SK-N-SH (cell line): ENCODE results near the gene ABHD16A. TPM values are rescaled to one million over a fixed set of nuclear protein-coding genes. Genes with fewer than 3 reads are reported as not detected.

ENCODE experiments used
- CTCF ChIA-PET: fragments of 300-600, 350-600 bp; formaldehyde crosslinking; extraction: SDS; loops from one replicate; lab custom pipeline; 2021; lab: Yijun Ruan, JAX
- POLR2A ChIA-PET: fragments of 350-600 bp; sonication (Branson Sonifier 250); formaldehyde crosslinking; extraction: SDS; loops from one replicate; lab custom pipeline; 2020; ENCODE audit warnings: antibody characterized with exemption, inconsistent platforms; lab: Yijun Ruan, JAX
- DNase-seq: peaks from one replicate; pipeline ENCODE4 v3.0.0; 2012
- H2AFZ ChIP-seq: fragments of 200-600 bp; sonication (generic); 2 replicates; pipeline ENCODE4 v1.8.1; 2016; ENCODE audit warnings: antibody characterized with exemption, mild to moderate bottlenecking, low read depth
- H3F3A ChIP-seq: fragments of 200-600 bp; sonication (generic); replicated peaks from 2 replicates; pipeline ENCODE3; 2016; ENCODE audit warnings: antibody characterized with exemption, mild to moderate bottlenecking; ENCODE audit not compliant: insufficient read depth
- H3K27ac ChIP-seq, 2 experiments: fragments of 200-500 bp in 1 of 2; fragments of 200-600 bp in 1 of 2; sonication (Bioruptor generic) in 1 of 2; sonication (generic), shearing (Covaris generic) in 1 of 2; 2 replicates each; pipeline versions ENCODE4 v1.5.1 to v1.6.1; 2014 to 2016; ENCODE audit warnings: low read depth in 2 of 2, inconsistent platforms in 1 of 2, low read length in 1 of 2, mild to moderate bottlenecking in 1 of 2, mixed read lengths in 1 of 2
- H3K27me3 ChIP-seq: fragments of 200-600 bp; sonication (generic), shearing (Covaris generic); 2 replicates; pipeline ENCODE4 v1.6.1; 2016; ENCODE audit warnings: mixed run types; ENCODE audit not compliant: insufficient read depth
- H3K36me3 ChIP-seq, 2 experiments: fragments of 200-500 bp in 1 of 2; fragments of 200-600 bp in 1 of 2; sonication (Bioruptor generic) in 1 of 2; sonication (generic) in 1 of 2; replicated peaks in 1 of 2; 2 replicates each; pipeline versions ENCODE3 to v1.5.1; 2014 to 2016; ENCODE audit warnings: low read length in 1 of 2, mild to moderate bottlenecking in 1 of 2; ENCODE audit not compliant: insufficient read depth in 2 of 2, control insufficient read depth in 1 of 2
- H3K4me1 ChIP-seq, 2 experiments: fragments of 200-500 bp in 1 of 2; fragments of 200-600 bp in 1 of 2; sonication (Bioruptor generic) in 1 of 2; sonication (generic), shearing (Covaris generic) in 1 of 2; 2 replicates each; pipeline versions ENCODE4 v1.5.1 to v1.6.1; 2014 to 2016; ENCODE audit warnings: low read depth in 1 of 2, low read length in 1 of 2, mixed run types in 1 of 2; ENCODE audit not compliant: insufficient read depth in 2 of 2, control insufficient read depth in 1 of 2
- H3K4me2 ChIP-seq: fragments of 200-600 bp; sonication (generic), shearing (Covaris generic); 2 replicates; pipeline ENCODE4 v1.6.1; 2017; ENCODE audit warnings: mixed run types
- H3K4me3 ChIP-seq, 2 experiments: fragments of 200-500 bp in 1 of 2; fragments of 200-600 bp in 1 of 2; sonication (Bioruptor generic) in 1 of 2; sonication (generic), shearing (Covaris generic) in 1 of 2; 2 replicates each; pipeline versions ENCODE4 v1.5.1 to v1.8.1; 2014 to 2016; ENCODE audit warnings: low read depth in 2 of 2, inconsistent platforms in 1 of 2, low read length in 1 of 2, mild to moderate bottlenecking in 1 of 2, mixed read lengths in 1 of 2, moderate library complexity in 1 of 2
- H3K79me2 ChIP-seq: fragments of 200-600 bp; sonication (generic); 2 replicates; pipeline ENCODE4 v1.8.1; 2017; ENCODE audit warnings: mild to moderate bottlenecking; ENCODE audit not compliant: insufficient read depth
- H3K9ac ChIP-seq: fragments of 200-600 bp; sonication (generic); 2 replicates; pipeline ENCODE4 v1.6.1; 2017; ENCODE audit warnings: mixed run types
- H3K9me2 ChIP-seq: fragments of 200-600 bp; sonication (generic); 2 replicates; pipeline ENCODE4 v1.6.1; 2017; ENCODE audit warnings: mixed run types
- H3K9me3 ChIP-seq: fragments of 200-600 bp; sonication (generic); 2 replicates; pipeline ENCODE4 v1.6.1; 2017; ENCODE audit warnings: mixed run types, mild to moderate bottlenecking, moderate library complexity
- H4K20me1 ChIP-seq: fragments of 200-600 bp; sonication (generic); 2 replicates; pipeline ENCODE4 v1.6.1; 2017; ENCODE audit warnings: mild to moderate bottlenecking, mixed run types; ENCODE audit not compliant: insufficient read depth
- GATA2 ChIP-seq: sonication (generic); formaldehyde crosslinking; IDR thresholded peaks from 2 replicates; pipeline ENCODE4 v1.5.0; 2020; ENCODE audit warnings: mild to moderate bottlenecking, missing genetic modification reagents
- JUND ChIP-seq: IDR thresholded peaks from 2 replicates; pipeline ENCODE4 v1.4.0; 2012
- MEF2A ChIP-seq: IDR thresholded peaks from 2 replicates; pipeline ENCODE4 v1.4.0; 2012; ENCODE audit warnings: low read depth, borderline replicate concordance
- SIN3A ChIP-seq: IDR thresholded peaks from 2 replicates; pipeline ENCODE4 v1.6.1; 2012; ENCODE audit warnings: low read depth, mild to moderate bottlenecking, low read length, moderate library complexity, borderline replicate concordance
- SMC3 ChIP-seq: IDR thresholded peaks from 2 replicates; pipeline ENCODE4 v1.6.1; 2012; ENCODE audit warnings: low read depth, low read length, improper control_type of control experiment
- TEAD4 ChIP-seq: IDR thresholded peaks from 2 replicates; pipeline ENCODE4 v1.4.0; 2012; ENCODE audit warnings: mild to moderate bottlenecking, borderline replicate concordance; ENCODE audit not compliant: insufficient read depth
- WGBS: methylation state at CpG from one replicate; pipeline ENCODE4 v1.1.6; 2017; ENCODE audit warnings: low lambda C conversion rate; 5-methylcytosine and 5-hydroxymethylcytosine counted together
- polyA plus RNA-seq, 3 experiments: library from polyadenylated mRNA; depleted of rRNA; stranded (reverse); fragments of >200 nt; gene quantifications; 2 replicates each; pipeline ENCODE4 v1.2.3, GENCODE V29; 2012
- TF ChIP-seq, protein P1 (sequence below): fragments of 150-350 bp; IDR thresholded peaks from 2 replicates; pipeline ENCODE4 v1.6.1; 2016; ENCODE audit warnings: mild to moderate bottlenecking, low read depth, low read length
- TF ChIP-seq, protein P2 (sequence below): fragments of 200-600 bp; sonication (generic); IDR thresholded peaks from 2 replicates; pipeline ENCODE4 v1.6.1; 2017; ENCODE audit warnings: antibody characterized with exemption, mild to moderate bottlenecking, moderate library complexity

Gene ABHD16A
- polyA plus RNA-seq, 1 of the 3 experiments (the other 2 are of a cell fraction), result 49.3 TPM

DNA sequence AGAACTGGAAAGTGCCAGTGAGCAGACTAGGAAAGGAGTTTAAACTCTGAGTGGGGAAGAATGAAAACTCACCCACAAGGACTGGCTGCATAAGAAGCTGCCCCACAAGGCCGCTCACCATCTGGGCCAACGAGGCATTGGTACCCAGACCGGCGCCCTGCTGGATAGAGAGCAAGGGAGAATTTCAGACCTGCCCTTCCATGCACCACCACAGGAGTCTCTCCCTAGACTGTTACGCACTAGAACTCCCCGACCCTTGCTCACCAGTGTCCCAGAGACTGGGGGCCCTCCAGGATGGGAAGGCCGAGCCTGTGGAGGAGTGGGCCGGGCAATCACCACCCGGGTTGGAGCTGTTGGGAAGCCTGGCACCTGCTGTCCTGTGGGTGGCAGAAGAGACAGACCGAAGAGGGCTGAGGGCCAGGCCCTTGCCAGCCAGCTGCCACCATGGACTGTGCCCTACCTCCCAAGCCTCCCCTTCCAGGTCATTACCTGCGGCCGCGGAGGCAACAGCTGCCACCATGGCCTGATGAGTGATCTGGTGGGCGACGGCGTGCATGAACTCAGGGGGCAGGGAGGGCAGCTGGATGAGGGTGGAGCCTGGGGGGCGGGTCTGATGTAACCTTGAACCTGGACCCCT, 59.2 kb downstream of the ABHD16A start:
- POLR2A ChIA-PET, result interaction anchor here (1.1 to 2.2 kb wide), 2 partner anchors 8 to 10 kb away, joined by 3 to 11 read pairs; no protein-coding TSS in a partner anchor
- H3K4me3 ChIP-seq, result no peak overlapping the region

DNA sequence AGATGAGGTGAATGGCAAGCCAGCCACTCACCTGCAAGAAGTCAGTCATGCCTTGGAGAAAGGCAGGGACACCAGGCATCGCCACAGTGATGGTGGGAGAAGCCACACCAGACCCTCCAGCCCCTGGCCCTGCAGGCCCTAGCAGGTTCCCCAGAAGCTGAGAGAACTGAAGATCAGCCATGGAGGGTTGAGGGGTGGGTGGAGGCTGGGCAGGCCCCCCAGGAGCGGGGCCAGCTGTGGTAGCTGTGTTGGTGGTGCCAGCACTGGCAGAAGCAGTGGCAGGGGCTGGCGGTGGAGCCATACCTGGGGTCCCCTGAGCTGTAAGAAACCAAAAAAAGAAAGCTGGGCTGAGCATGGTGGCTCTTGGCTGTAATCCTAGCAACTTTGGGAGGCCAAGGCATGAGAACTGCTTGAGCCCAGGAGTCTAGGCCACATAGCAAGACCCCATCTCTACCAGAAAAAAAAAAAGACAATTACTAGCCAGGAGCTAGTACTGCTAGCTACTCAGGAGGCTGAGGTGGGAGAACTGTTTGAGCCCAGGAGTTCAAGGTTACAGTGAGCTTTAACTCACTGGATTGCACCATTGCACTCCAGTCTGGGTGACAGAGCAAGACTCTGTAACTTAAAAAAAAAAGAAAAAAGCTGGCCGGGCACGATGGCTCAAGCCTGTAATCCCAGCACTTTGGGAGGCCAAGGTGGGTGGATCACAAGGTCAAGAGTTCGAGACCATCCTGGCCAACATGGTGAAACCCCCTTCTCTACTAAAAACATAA, 60.1 kb downstream of the ABHD16A start:
- H3K27me3 ChIP-seq, result no peaks in the 10 kb centered on the region
- H3K9me3 ChIP-seq, result no peaks in the 10 kb centered on the region
- ChIA-PET CTCF (interaction anchor here (0.9 to 1.4 kb wide), 4 partner anchors 10 to 97 kb away, joined by 3 to 5 read pairs (median 4); partner anchors contain the start of genes ATP6V1G2 and GPANK1), POLR2A (interaction anchor here (2.2 kb wide), 1 partner anchor 9 kb away, joined by 11 read pairs; no protein-coding TSS in a partner anchor)
- no peak overlapping the region for H3K4me2 ChIP-seq
- no peak overlapping the region for H3K9ac ChIP-seq
- peaks cover 4% of the 10 kb centered on the region; the same call in 1 of the 2 replicates for H3K79me2 ChIP-seq
- no peak overlapping the region for H2AFZ ChIP-seq
- 90% methylated on average over 5 of the region's 6 CpGs for WGBS
- no peaks in the 10 kb centered on the region for H3K4me1 ChIP-seq
- no peak for DNase-seq
- no peak overlapping the region for H3K4me3 ChIP-seq
- no peaks in the 10 kb centered on the region for H3K9me2 ChIP-seq
- H3F3A ChIP-seq, result peaks cover 31% of the 10 kb centered on the region
- H3K36me3 ChIP-seq, result peaks cover 46 to 84% of the 10 kb centered on the region in 2 experiments
- TF ChIP-seq, protein P1, sequence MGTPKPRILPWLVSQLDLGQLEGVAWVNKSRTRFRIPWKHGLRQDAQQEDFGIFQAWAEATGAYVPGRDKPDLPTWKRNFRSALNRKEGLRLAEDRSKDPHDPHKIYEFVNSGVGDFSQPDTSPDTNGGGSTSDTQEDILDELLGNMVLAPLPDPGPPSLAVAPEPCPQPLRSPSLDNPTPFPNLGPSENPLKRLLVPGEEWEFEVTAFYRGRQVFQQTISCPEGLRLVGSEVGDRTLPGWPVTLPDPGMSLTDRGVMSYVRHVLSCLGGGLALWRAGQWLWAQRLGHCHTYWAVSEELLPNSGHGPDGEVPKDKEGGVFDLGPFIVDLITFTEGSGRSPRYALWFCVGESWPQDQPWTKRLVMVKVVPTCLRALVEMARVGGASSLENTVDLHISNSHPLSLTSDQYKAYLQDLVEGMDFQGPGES, result no peak
- no peak for TF ChIP-seq JUND
- no peaks in the 10 kb centered on the region for H4K20me1 ChIP-seq
- H3K27ac ChIP-seq, result no peak overlapping the region

More for the DNA sequence above, 59.2 kb downstream of the ABHD16A start:
- no peaks in the 10 kb centered on the region for H3K9me3 ChIP-seq
- H4K20me1 ChIP-seq, result no peaks in the 10 kb centered on the region
- TF ChIP-seq, protein P2, sequence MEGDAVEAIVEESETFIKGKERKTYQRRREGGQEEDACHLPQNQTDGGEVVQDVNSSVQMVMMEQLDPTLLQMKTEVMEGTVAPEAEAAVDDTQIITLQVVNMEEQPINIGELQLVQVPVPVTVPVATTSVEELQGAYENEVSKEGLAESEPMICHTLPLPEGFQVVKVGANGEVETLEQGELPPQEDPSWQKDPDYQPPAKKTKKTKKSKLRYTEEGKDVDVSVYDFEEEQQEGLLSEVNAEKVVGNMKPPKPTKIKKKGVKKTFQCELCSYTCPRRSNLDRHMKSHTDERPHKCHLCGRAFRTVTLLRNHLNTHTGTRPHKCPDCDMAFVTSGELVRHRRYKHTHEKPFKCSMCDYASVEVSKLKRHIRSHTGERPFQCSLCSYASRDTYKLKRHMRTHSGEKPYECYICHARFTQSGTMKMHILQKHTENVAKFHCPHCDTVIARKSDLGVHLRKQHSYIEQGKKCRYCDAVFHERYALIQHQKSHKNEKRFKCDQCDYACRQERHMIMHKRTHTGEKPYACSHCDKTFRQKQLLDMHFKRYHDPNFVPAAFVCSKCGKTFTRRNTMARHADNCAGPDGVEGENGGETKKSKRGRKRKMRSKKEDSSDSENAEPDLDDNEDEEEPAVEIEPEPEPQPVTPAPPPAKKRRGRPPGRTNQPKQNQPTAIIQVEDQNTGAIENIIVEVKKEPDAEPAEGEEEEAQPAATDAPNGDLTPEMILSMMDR, result no peak
- TF ChIP-seq GATA2 (CRISPR knock-in tag) (no peak), SMC3 (no peak), SIN3A (no peak), MEF2A (no peak), TEAD4 (no peak)
- no peak overlapping the region for H3K27ac ChIP-seq
- H3K4me2 ChIP-seq, result no peak overlapping the region
- H3K9me2 ChIP-seq, result no peaks in the 10 kb centered on the region
- no peak overlapping the region for H2AFZ ChIP-seq
- H3K27me3 ChIP-seq, result no peaks in the 10 kb centered on the region
- H3K79me2 ChIP-seq, result peaks cover 11% of the 10 kb centered on the region; the same call in 1 of the 2 replicates
- H3K9ac ChIP-seq, result no peak overlapping the region
- 95% methylated on average over 16 of the region's 17 CpGs for WGBS
- H3K36me3 ChIP-seq, result peaks cover 55 to 86% of the 10 kb centered on the region in 2 experiments
- no peaks in the 10 kb centered on the region for H3K4me1 ChIP-seq
- CTCF ChIA-PET, result interaction anchor here (1.1 to 1.4 kb wide), 5 partner anchors 11 to 21 kb away, joined by 3 to 5 read pairs (median 4); partner anchors contain the start of gene GPANK1
- H3F3A ChIP-seq, result peaks cover 23% of the 10 kb centered on the region
- DNase-seq, result no peak
